HL-60/S4 (cell line): Measurements from ENCODE around the gene TMEM108.

Experiments used
- in situ Hi-C: fragments of 300-500 bp; cut with MboI; formaldehyde crosslinking; loops from 2 replicates; pipeline ENCODE4 v1.14.3; 2022; ENCODE audit warnings: low sequenced_read_pairs

TMEM108 gene

GRCh38 chr3:133301194-133301593 is 263.0 kb downstream of the TMEM108 start:
- in situ Hi-C loops: no loop called here

- in situ Hi-C loops: no loop called here
Observed at GRCh38 chr3:133301731-133302130, 263.5 kb downstream of the TMEM108 start.

GRCh38 chr3:133303430-133303829 is 265.2 kb downstream of the TMEM108 start:
- in situ Hi-C loops: no loop called here

GRCh38 chr3:133317866-133318265 is 279.7 kb downstream of the TMEM108 start:
- in situ Hi-C loops: no loop called here

GRCh38 chr3:133328373-133328772 is 290.2 kb downstream of the TMEM108 start:
- in situ Hi-C loops: no loop called here

GRCh38 chr3:133329626-133330025 is 291.4 kb downstream of the TMEM108 start:
- in situ Hi-C loops: no loop called here

GRCh38 chr3:133330065-133330464 is 291.9 kb downstream of the TMEM108 start:
- in situ Hi-C loops: no loop called here

GRCh38 chr3:133330522-133330921 is 292.3 kb downstream of the TMEM108 start:
- in situ Hi-C loops: no loop called here

- in situ Hi-C loops: no loop called here
Observed at GRCh38 chr3:133354721-133355120, 316.5 kb downstream of the TMEM108 start.

GRCh38 chr3:133360476-133360875 is 322.3 kb downstream of the TMEM108 start:
- in situ Hi-C loops: no loop called here

- in situ Hi-C loops: no loop called here
Observed at GRCh38 chr3:133361011-133361410, 322.8 kb downstream of the TMEM108 start.

GRCh38 chr3:133361435-133361834 is 323.2 kb downstream of the TMEM108 start:
- in situ Hi-C loops: no loop called here

GRCh38 chr3:133362539-133362938 is 324.3 kb downstream of the TMEM108 start:
- in situ Hi-C loops: no loop called here

- in situ Hi-C loops: no loop called here
Observed at GRCh38 chr3:133364704-133365103, 326.5 kb downstream of the TMEM108 start.

- in situ Hi-C loops: no loop called here
Observed at GRCh38 chr3:133366921-133367320, 328.7 kb downstream of the TMEM108 start.

GRCh38 chr3:133367403-133367802 is 329.2 kb downstream of the TMEM108 start:
- in situ Hi-C loops: no loop called here

GRCh38 chr3:133367956-133368355 is 329.8 kb downstream of the TMEM108 start:
- in situ Hi-C loops: no loop called here

GRCh38 chr3:133368371-133369067 is 330.3 kb downstream of the TMEM108 start:
- in situ Hi-C loops: no loop called here

- in situ Hi-C loops: no loop called here
Observed at GRCh38 chr3:133369068-133369440, 330.9 kb downstream of the TMEM108 start.

GRCh38 chr3:133371181-133371580 is 333.0 kb downstream of the TMEM108 start:
- in situ Hi-C loops: loop anchor here (10.0 kb wide), 1 partner anchor 326 kb away; no protein-coding TSS in a partner anchor

GRCh38 chr3:133371676-133372075 is 333.5 kb downstream of the TMEM108 start:
- in situ Hi-C loops: loop anchor here (10.0 kb wide), 1 partner anchor 327 kb away; no protein-coding TSS in a partner anchor

GRCh38 chr3:133374708-133375402 is 336.7 kb downstream of the TMEM108 start:
- in situ Hi-C loops: loop anchor here (10.0 to 25.0 kb wide), 2 partner anchors 330 to 638 kb away; no protein-coding TSS in a partner anchor
